ENCODE data around the gene ARHGEF10L.

The ARHGEF10L gene

GRCh38 chr1:17648457-17649145, 109.1 kb downstream of the ARHGEF10L start:
- no peak overlapping the region for H3K4me3 ChIP-seq (ENCODE audit: low read depth, low read length)
- TF ChIP-seq, protein P1, sequence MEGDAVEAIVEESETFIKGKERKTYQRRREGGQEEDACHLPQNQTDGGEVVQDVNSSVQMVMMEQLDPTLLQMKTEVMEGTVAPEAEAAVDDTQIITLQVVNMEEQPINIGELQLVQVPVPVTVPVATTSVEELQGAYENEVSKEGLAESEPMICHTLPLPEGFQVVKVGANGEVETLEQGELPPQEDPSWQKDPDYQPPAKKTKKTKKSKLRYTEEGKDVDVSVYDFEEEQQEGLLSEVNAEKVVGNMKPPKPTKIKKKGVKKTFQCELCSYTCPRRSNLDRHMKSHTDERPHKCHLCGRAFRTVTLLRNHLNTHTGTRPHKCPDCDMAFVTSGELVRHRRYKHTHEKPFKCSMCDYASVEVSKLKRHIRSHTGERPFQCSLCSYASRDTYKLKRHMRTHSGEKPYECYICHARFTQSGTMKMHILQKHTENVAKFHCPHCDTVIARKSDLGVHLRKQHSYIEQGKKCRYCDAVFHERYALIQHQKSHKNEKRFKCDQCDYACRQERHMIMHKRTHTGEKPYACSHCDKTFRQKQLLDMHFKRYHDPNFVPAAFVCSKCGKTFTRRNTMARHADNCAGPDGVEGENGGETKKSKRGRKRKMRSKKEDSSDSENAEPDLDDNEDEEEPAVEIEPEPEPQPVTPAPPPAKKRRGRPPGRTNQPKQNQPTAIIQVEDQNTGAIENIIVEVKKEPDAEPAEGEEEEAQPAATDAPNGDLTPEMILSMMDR (IDR thresholded peaks at IDR 0.05; ENCODE audit: insufficient read depth, low read depth, low read length, missing control alignments), result no peak
- no peak for DNase-seq (ENCODE audit: low read depth)

DNA sequence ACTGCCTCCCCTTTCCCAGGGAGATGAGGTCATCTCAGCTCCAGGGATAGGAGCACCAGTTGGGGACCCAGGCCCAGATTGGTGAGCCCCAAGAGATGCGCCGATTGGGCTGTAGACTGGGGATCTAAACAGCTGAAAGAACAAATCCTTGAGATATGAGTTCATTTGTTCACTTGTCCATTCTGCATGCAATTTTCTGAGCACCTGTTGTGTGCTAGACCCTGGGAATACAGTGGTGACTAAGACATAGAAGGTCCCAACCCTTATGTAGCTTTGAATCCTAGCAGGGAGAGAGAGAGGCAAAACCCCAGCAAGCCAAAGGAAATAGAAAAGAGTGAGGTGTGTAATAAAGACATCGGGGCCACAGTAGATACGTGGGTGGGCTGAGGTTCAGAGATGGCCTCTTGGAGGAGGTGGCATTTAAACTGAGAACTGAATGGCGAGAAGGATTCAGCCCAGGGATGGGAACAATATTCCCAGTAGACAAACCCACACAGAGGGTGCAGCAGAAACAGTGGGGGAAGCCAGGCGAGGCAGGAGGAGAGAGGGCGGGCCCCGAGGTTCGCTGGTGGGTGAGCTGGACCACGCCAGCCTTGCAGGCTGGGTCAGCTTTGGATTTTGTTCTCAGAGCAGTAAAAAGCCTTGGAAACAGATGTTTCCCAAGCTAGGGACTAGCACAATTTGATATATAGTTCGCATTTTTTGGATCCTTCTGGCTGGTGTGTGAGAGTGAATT, 110.0 kb downstream of the ARHGEF10L start:
- H3K4me3 ChIP-seq (ENCODE audit: low read depth, low read length), result no peak overlapping the region
- TF ChIP-seq, protein P1 (IDR thresholded peaks at IDR 0.05; ENCODE audit: insufficient read depth, low read depth, low read length, missing control alignments), result no peak
- DNase-seq (ENCODE audit: low read depth), result no peak

DNA sequence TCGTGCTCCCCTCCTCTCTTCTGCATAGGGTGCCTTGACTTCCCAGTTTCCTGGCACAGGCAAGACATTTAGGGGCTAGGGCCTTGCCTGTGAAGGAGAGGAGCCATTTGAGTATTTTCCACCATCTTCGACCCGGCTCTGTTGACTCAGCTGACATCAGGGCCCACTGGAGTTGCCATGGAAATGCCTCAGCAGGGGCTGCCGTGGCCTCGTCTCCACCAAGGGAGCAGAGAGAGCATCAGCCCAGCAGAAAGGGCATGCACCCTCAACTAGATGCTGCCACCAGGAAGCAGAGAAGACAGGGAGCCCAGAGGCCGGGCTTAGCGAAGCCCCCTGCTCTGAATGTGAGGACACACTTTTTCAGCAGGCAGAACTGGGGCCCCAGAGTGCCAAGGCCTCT, 113.8 kb downstream of the ARHGEF10L start:
- no peak for DNase-seq (ENCODE audit: low read depth)
- no peak overlapping the region for H3K4me3 ChIP-seq (ENCODE audit: low read depth, low read length)
- TF ChIP-seq, protein P1 (IDR thresholded peaks at IDR 0.05; ENCODE audit: insufficient read depth, low read depth, low read length, missing control alignments), result no peak

GRCh38 chr1:17653728-17654351, 114.3 kb downstream of the ARHGEF10L start:
- TF ChIP-seq, protein P1 (IDR thresholded peaks at IDR 0.05; ENCODE audit: insufficient read depth, low read depth, low read length, missing control alignments), result peak; percentile 69
- DNase-seq (ENCODE audit: low read depth), result peak; percentile 29
- no peak overlapping the region for H3K4me3 ChIP-seq (ENCODE audit: low read depth, low read length)

- TF ChIP-seq, protein P1 (IDR thresholded peaks at IDR 0.05; ENCODE audit: insufficient read depth, low read depth, low read length, missing control alignments), result no peak
- DNase-seq (ENCODE audit: low read depth), result no peak
- no peak overlapping the region for H3K4me3 ChIP-seq (ENCODE audit: low read depth, low read length)
Observed at GRCh38 chr1:17654519-17654918, 115.0 kb downstream of the ARHGEF10L start.

GRCh38 chr1:17655169-17655568, 115.7 kb downstream of the ARHGEF10L start:
- DNase-seq (ENCODE audit: low read depth), result no peak
- TF ChIP-seq, protein P1 (IDR thresholded peaks at IDR 0.05; ENCODE audit: insufficient read depth, low read depth, low read length, missing control alignments), result no peak
- no peak overlapping the region for H3K4me3 ChIP-seq (ENCODE audit: low read depth, low read length)
